ENCODE results near the gene TM4SF5. TPM values are rescaled to one million over a fixed set of nuclear protein-coding genes. Genes with fewer than 3 reads are reported as not detected.

The TM4SF5 gene
- total RNA-seq, 1 donor: not detected

- DNase-seq (ENCODE audit: low read depth): peak; percentile 54
- no peak for TF ChIP-seq CTCF (IDR thresholded peaks at IDR 0.05; ENCODE audit: insufficient read depth, low read depth, low read length)
- H3K4me3 ChIP-seq (ENCODE audit: low read depth, low read length): no peak overlapping the region
Measured at GRCh38 chr17:4777969-4778760, 6.5 kb downstream of the TM4SF5 start.

GRCh38 chr17:4780325-4780955 lies 8.8 kb downstream of the TM4SF5 start:
- H3K4me3 ChIP-seq (ENCODE audit: low read depth, low read length): no peak overlapping the region
- no peak for DNase-seq (ENCODE audit: low read depth)
- TF ChIP-seq CTCF (IDR thresholded peaks at IDR 0.05; ENCODE audit: insufficient read depth, low read depth, low read length): no peak

GRCh38 chr17:4782652-4783051 lies 11.0 kb downstream of the TM4SF5 start:
- DNase-seq (ENCODE audit: low read depth): no peak
- no peak for TF ChIP-seq CTCF (IDR thresholded peaks at IDR 0.05; ENCODE audit: insufficient read depth, low read depth, low read length)

GRCh38 chr17:4785311-4786105 lies 13.8 kb downstream of the TM4SF5 start:
- no peak for TF ChIP-seq CTCF (IDR thresholded peaks at IDR 0.05; ENCODE audit: insufficient read depth, low read depth, low read length)
- DNase-seq (ENCODE audit: low read depth): no peak
- peak overlapping the region; percentile 25 for H3K4me3 ChIP-seq (ENCODE audit: low read depth, low read length)

More at GRCh38 chr17:4782652-4783051, 11.0 kb downstream of the TM4SF5 start:
- no peak overlapping the region for H3K4me3 ChIP-seq (ENCODE audit: low read depth, low read length)

GRCh38 chr17:4786106-4786511 lies 14.4 kb downstream of the TM4SF5 start, which contains the start of gene VMO1:
Gene VMO1, minus strand, starts transcription at chr17:4786364. Its CDS starts 12 bp downstream, at chr17:4786352.
- no peak for TF ChIP-seq CTCF (IDR thresholded peaks at IDR 0.05; ENCODE audit: insufficient read depth, low read depth, low read length)
- peak within 1 kb of the TSS; percentile 25 for H3K4me3 ChIP-seq (ENCODE audit: low read depth, low read length)
- DNase-seq (ENCODE audit: low read depth): peak; percentile 85

GRCh38 chr17:4786516-4786915 lies 14.8 kb downstream of the TM4SF5 start:
- H3K4me3 ChIP-seq (ENCODE audit: low read depth, low read length): peak overlapping the region; percentile 25
- DNase-seq (ENCODE audit: low read depth): no peak
- no peak for TF ChIP-seq CTCF (IDR thresholded peaks at IDR 0.05; ENCODE audit: insufficient read depth, low read depth, low read length)
